GM13976 (cell line): Measurements from ENCODE around the gene TBX2.

Source experiments
- DNase-seq: peaks from one replicate; pipeline ENCODE4 v3.0.0; 2012; ENCODE audit warnings: low spot score
- CTCF ChIP-seq: IDR thresholded peaks from 2 replicates; pipeline ENCODE4 v1.5.1; 2012; ENCODE audit warnings: borderline replicate concordance, mild to moderate bottlenecking; ENCODE audit not compliant: insufficient read depth; ENCODE audit errors: extremely low read depth, missing control alignments, control extremely low read depth
- in situ Hi-C: fragments of 300-500 bp; cut with MboI; formaldehyde crosslinking; loops from one replicate; pipeline ENCODE4 v1.12.0; 2022; ENCODE audit warnings: low sequenced_read_pairs, mixed read lengths, inconsistent platforms; ENCODE audit not compliant: unreplicated experiment

TBX2 gene

GRCh38 chr17:61360318-61360943, 39.2 kb upstream of the TBX2 start:
- no peak for TF ChIP-seq CTCF
- in situ Hi-C loops, result loop anchor here (25.0 kb wide), 1 partner anchor 348 kb away; no protein-coding TSS in a partner anchor
- no peak for DNase-seq

- in situ Hi-C loops, result loop anchor here (25.0 kb wide), 1 partner anchor 349 kb away; no protein-coding TSS in a partner anchor
- DNase-seq, result no peak
- TF ChIP-seq CTCF, result no peak
Observed at GRCh38 chr17:61361084-61361483, 38.6 kb upstream of the TBX2 start.

- in situ Hi-C loops, result loop anchor here (25.0 kb wide), 1 partner anchor 350 kb away; no protein-coding TSS in a partner anchor
- no peak for TF ChIP-seq CTCF
- DNase-seq, result no peak
Observed at GRCh38 chr17:61362396-61362795, 37.2 kb upstream of the TBX2 start.

GRCh38 chr17:61362852-61363600, 36.6 kb upstream of the TBX2 start:
- no peak for TF ChIP-seq CTCF
- in situ Hi-C loops, result loop anchor here (25.0 kb wide), 1 partner anchor 351 kb away; no protein-coding TSS in a partner anchor
- no peak for DNase-seq

- no peak for DNase-seq
- no peak for TF ChIP-seq CTCF
- in situ Hi-C loops, result loop anchor here (25.0 kb wide), 1 partner anchor 352 kb away; no protein-coding TSS in a partner anchor
Observed at GRCh38 chr17:61363601-61364462, 35.8 kb upstream of the TBX2 start.

- DNase-seq, result no peak
Observed at GRCh38 chr17:61364463-61364846, 35.2 kb upstream of the TBX2 start.

More at GRCh38 chr17:61364463-61364846, 35.2 kb upstream of the TBX2 start:
- TF ChIP-seq CTCF, result no peak
- in situ Hi-C loops, result loop anchor here (25.0 kb wide), 1 partner anchor 352 kb away; no protein-coding TSS in a partner anchor
